Measurements from ENCODE around the gene MRPL2.

- no peak for TF ChIP-seq CTCF (IDR thresholded peaks at IDR 0.05)
- TF ChIP-seq POLR2A (IDR thresholded peaks at IDR 0.05), result no peak
Observed at GRCh38 chr6:43091436-43091991, 32.3 kb upstream of the MRPL2 start.

Data from heart left ventricle (tissue), 13 donors.